IPS-18c (cell line): ENCODE results near the gene PCDHGA10.
"Not testable (repeated sequence)": the region's sequence is repeated elsewhere in the genome, so short reads cannot be mapped to it uniquely, and the experiment has no call there.

Source experiments
- H3K4me3 ChIP-seq: 2 replicates; pipeline ENCODE4 v1.7.0; 2013; ENCODE audit warnings: low read depth, mild to moderate bottlenecking, low read length, moderate library complexity; ENCODE audit not compliant: insufficient read depth
- H3K9me3 ChIP-seq: one replicate; pipeline ENCODE4 v1.6.1; 2013; ENCODE audit warnings: mild to moderate bottlenecking, low read length, moderate library complexity; ENCODE audit not compliant: control insufficient read depth, insufficient read depth

Gene PCDHGA10

GRCh38 chr5:141388661-141389060 lies 24.1 kb upstream of the PCDHGA10 start:
- Histone ChIP-seq H3K9me3 (peaks cover 24% of the 10 kb centered on the region), H3K4me3 (peak overlapping the region; percentile 20; the same call in 1 of the 2 replicates)

- H3K9me3 ChIP-seq, result peaks cover 22% of the 10 kb centered on the region
- peak overlapping the region; percentile 20; the same call in 1 of the 2 replicates for H3K4me3 ChIP-seq
Observed at GRCh38 chr5:141389153-141390042, 23.4 kb upstream of the PCDHGA10 start.

GRCh38 chr5:141392429-141393198 lies 20.2 kb upstream of the PCDHGA10 start, which contains the start of gene PCDHGA8:
PCDHGA8 (plus strand) TSS chr5:141392633; CDS start chr5:141392814, 181 bp downstream.
- Histone ChIP-seq H3K4me3 (no peak within 1 kb of the TSS; the same call in 1 of the 2 replicates), H3K9me3 (peaks cover 22% of the 10 kb centered on the region)

GRCh38 chr5:141393267-141393666 lies 19.5 kb upstream of the PCDHGA10 start:
- H3K9me3 ChIP-seq, result peaks cover 20% of the 10 kb centered on the region

GRCh38 chr5:141394401-141395187 lies 18.2 kb upstream of the PCDHGA10 start:
- H3K4me3 ChIP-seq, result not testable (repeated sequence)
- H3K9me3 ChIP-seq, result peaks cover 21% of the 10 kb centered on the region

More at GRCh38 chr5:141393267-141393666, 19.5 kb upstream of the PCDHGA10 start:
- no peak overlapping the region for H3K4me3 ChIP-seq

- peak within 1 kb of the TSS; percentile 28; the same call in 1 of the 2 replicates for H3K4me3 ChIP-seq
Observed at GRCh38 chr5:141397756-141398551, 14.8 kb upstream of the PCDHGA10 start, which contains the start of gene PCDHGB5. PCDHGB5 (plus strand) TSS chr5:141397947; CDS start chr5:141398128, 181 bp downstream.

GRCh38 chr5:141398608-141399007 lies 14.2 kb upstream of the PCDHGA10 start:
- H3K4me3 ChIP-seq, result no peak overlapping the region
- peaks cover 19% of the 10 kb centered on the region for H3K9me3 ChIP-seq

More at GRCh38 chr5:141397756-141398551, 14.8 kb upstream of the PCDHGA10 start, which contains the start of gene PCDHGB5:
- peaks cover 25% of the 10 kb centered on the region for H3K9me3 ChIP-seq

GRCh38 chr5:141399555-141400258 lies 13.1 kb upstream of the PCDHGA10 start:
- Histone ChIP-seq H3K4me3 (no peak overlapping the region), H3K9me3 (peaks cover 15% of the 10 kb centered on the region)

- no peak within 1 kb of the TSS for H3K4me3 ChIP-seq
- H3K9me3 ChIP-seq, result peaks cover 15% of the 10 kb centered on the region
Observed at GRCh38 chr5:141402553-141403243, 10.1 kb upstream of the PCDHGA10 start, which contains the start of gene PCDHGA9. PCDHGA9 (plus strand) TSS chr5:141402778; CDS start chr5:141402953, 175 bp downstream.

GRCh38 chr5:141403387-141403786 lies 9.4 kb upstream of the PCDHGA10 start:
- H3K4me3 ChIP-seq, result no peak overlapping the region
- peaks cover 13% of the 10 kb centered on the region for H3K9me3 ChIP-seq

GRCh38 chr5:141407790-141408505 lies 4.8 kb upstream of the PCDHGA10 start, which contains the start of gene PCDHGB6:
PCDHGB6 (plus strand) TSS chr5:141408021; CDS start chr5:141408203, 182 bp downstream.
- H3K4me3 ChIP-seq, result peak within 1 kb of the TSS; percentile 73
- H3K9me3 ChIP-seq, result not testable (repeated sequence)

- no peak overlapping the region for H3K4me3 ChIP-seq
- H3K9me3 ChIP-seq, result peaks cover 3% of the 10 kb centered on the region
Observed at GRCh38 chr5:141409598-141410306, 3.0 kb upstream of the PCDHGA10 start.

- Histone ChIP-seq H3K9me3 (peaks cover 4% of the 10 kb centered on the region), H3K4me3 (no peak overlapping the region)
Observed at GRCh38 chr5:141411575-141411974, 1.2 kb upstream of the PCDHGA10 start.
